ENCODE measurements around the gene PFKL.

PFKL gene

GRCh38 chr21:44306936-44307704 lies 7.3 kb downstream of the PFKL start:
- DNase-seq (ENCODE audit: insufficient read length, low spot score) (no peak), FAIRE-seq (no peak)
- TF ChIP-seq CTCF (IDR thresholded peaks at IDR 0.05; ENCODE audit: insufficient read depth, missing control alignments), result no peak

GRCh38 chr21:44310628-44311507 lies 11.0 kb downstream of the PFKL start:
- no peak for DNase-seq (ENCODE audit: insufficient read length, low spot score)
- FAIRE-seq, result no peak
- no peak for TF ChIP-seq CTCF (IDR thresholded peaks at IDR 0.05; ENCODE audit: insufficient read depth, missing control alignments)

DNA sequence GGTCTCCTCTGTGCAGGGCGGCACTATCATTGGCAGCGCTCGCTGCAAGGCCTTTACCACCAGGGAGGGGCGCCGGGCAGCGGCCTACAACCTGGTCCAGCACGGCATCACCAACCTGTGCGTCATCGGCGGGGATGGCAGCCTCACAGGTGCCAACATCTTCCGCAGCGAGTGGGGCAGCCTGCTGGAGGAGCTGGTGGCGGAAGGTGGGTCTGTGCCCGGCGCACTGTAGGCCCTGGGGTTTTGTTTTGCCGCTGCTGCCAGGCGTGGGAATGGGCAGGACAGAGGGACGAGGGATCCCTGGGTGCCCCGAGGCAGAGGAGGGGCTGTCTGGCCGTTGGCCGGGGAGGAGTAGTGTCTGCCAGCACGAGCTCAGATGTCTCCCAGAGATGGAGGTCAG lies 12.2 kb downstream of the PFKL start:
- DNase-seq (ENCODE audit: insufficient read length, low spot score) (no peak), FAIRE-seq (no peak)
- TF ChIP-seq CTCF (IDR thresholded peaks at IDR 0.05; ENCODE audit: insufficient read depth, missing control alignments), result no peak

- no peak for FAIRE-seq
- TF ChIP-seq CTCF (IDR thresholded peaks at IDR 0.05; ENCODE audit: insufficient read depth, missing control alignments), result no peak
- no peak for DNase-seq (ENCODE audit: insufficient read length, low spot score)
Measured at GRCh38 chr21:44312716-44313115, 12.9 kb downstream of the PFKL start.

GRCh38 chr21:44313451-44313850 lies 13.6 kb downstream of the PFKL start:
- FAIRE-seq, result no peak
- DNase-seq (ENCODE audit: insufficient read length, low spot score), result no peak
- TF ChIP-seq CTCF (IDR thresholded peaks at IDR 0.05; ENCODE audit: insufficient read depth, missing control alignments), result no peak

- TF ChIP-seq CTCF (IDR thresholded peaks at IDR 0.05; ENCODE audit: insufficient read depth, missing control alignments), result no peak
- FAIRE-seq (no peak), DNase-seq (ENCODE audit: insufficient read length, low spot score) (no peak)
Measured at GRCh38 chr21:44314128-44314527, 14.3 kb downstream of the PFKL start.

DNA sequence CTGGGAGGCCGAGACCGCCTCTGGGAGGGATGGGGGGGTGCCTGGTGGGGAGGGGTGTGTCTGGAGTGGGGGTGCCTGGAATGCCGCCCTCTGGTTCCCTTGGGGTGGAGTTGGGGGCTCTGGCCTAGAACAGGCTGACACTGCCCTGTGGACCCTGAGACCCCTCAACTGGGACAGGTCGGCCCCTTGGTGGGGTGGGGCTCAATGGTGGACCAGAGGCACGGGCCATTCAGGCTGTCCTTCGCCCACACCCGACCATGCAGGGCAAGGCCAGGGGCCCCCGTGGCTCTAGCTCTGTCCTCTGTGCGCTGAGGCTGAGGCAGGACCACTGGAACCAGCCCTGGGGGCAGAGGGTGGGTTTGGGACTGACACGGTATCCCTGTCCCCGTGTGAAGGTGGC lies 14.7 kb downstream of the PFKL start:
- DNase-seq (ENCODE audit: insufficient read length, low spot score), result no peak
- TF ChIP-seq CTCF (IDR thresholded peaks at IDR 0.05; ENCODE audit: insufficient read depth, missing control alignments), result no peak
- no peak for FAIRE-seq
